ENCODE results near the gene RAX.

RAX gene

DNA sequence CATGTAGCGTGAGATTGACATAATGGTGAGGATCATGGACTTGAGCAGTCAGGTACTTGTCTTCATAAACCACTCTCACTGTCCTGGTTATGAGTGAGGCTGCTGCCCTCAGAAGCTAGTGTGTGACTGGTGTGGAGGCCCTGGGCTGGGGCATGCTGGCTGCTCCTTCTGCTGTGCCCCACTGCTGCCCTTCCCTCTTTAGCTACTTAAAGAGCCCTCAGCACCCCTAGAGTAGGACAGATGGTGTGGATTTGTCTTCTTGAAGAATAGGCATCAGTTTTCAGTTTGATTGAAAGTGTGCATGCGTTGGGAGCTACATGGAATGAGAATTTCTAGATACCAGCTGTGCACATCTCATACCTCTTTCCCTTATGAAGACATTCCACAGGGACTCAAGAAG, 29.8 kb upstream of the RAX start:
- no peaks in the 10 kb centered on the region for H3K9me3 ChIP-seq (ENCODE audit: insufficient read depth, low read length)
- H3K36me3 ChIP-seq (replicated peaks; ENCODE audit: low read depth, low read length): no peaks in the 10 kb centered on the region
- H2AFZ ChIP-seq (ENCODE audit: low read depth, low read length): no peak overlapping the region
- peaks cover 47% of the 10 kb centered on the region for H3K27me3 ChIP-seq (ENCODE audit: low read depth, low read length)
- no peaks in the 10 kb centered on the region for H3K79me2 ChIP-seq (ENCODE audit: low read length)
- H3K4me2 ChIP-seq (ENCODE audit: low read length): no peak overlapping the region
- no peaks in the 10 kb centered on the region for H4K20me1 ChIP-seq (ENCODE audit: insufficient read depth, low read length)
- no peak overlapping the region for H3K4me3 ChIP-seq (ENCODE audit: low read length)
- H3K9ac ChIP-seq (ENCODE audit: low read length): no peak overlapping the region
- no peaks in the 10 kb centered on the region for H3K4me1 ChIP-seq (ENCODE audit: low read length)
- H3K27ac ChIP-seq (ENCODE audit: low read length): no peak overlapping the region
- TF ChIP-seq CTCF (IDR thresholded peaks at IDR 0.05; ENCODE audit: low read depth, low read length) (no peak), EZH2phosphoT487 (IDR thresholded peaks at IDR 0.05; ENCODE audit: low read depth) (no peak)

DNA sequence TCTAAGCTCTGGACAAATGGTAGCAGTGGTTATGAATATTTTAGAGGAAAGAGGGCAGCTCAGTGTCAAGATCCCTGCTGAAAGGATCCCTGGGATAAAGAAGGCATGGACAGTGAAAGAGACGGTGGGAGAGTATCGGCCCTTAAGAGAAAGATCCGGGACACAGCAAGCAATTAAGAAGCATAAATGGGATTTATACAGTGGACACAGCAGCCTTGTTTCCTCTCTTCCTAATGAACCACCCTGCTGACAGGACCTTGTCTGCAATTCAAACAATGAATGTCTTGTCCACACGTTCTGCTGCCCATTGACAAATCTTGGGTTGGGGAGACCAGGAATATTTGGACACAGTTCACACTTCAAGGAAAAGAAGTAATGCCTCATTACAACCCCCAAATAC, 28.7 kb upstream of the RAX start:
- Histone ChIP-seq H2AFZ (ENCODE audit: low read depth, low read length) (no peak overlapping the region), H3K27ac (ENCODE audit: low read length) (no peak overlapping the region), H3K27me3 (ENCODE audit: low read depth, low read length) (peaks cover 41% of the 10 kb centered on the region)

DNA sequence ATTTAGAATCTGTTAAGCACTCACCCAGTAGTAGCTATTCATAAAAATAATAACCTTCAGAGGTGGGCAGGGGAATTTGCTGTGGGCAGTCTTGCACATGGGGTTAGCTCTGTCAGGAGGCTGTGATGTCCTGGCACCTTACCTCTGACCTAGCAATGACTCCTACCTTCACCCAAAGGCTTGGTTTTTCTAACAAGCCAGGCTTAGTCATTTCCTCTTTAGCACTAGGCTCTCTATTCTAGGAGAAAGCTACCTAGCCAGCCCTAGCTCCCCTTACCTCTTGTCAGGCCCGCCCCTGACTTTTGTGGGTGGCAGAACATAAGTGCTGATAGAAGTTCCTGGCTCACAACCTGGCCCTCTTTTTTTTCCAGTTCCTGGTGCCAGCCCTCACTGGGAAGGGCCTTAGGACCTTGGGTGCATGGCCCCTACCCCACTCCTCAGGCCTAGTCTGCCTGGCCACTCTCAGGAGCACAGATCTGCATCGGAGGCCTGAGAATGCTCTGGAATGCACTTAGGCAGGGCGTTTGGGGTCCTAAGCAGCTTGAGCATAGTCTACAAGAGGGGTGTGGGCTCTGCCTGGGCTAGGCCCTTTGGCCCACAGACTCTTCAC, 27.5 kb upstream of the RAX start:
- H4K20me1 ChIP-seq (ENCODE audit: insufficient read depth, low read length): no peaks in the 10 kb centered on the region
- no peaks in the 10 kb centered on the region for H3K79me2 ChIP-seq (ENCODE audit: low read length)
- H3K4me1 ChIP-seq (ENCODE audit: low read length): no peaks in the 10 kb centered on the region
- H3K9ac ChIP-seq (ENCODE audit: low read length): no peak overlapping the region
- no peak overlapping the region for H2AFZ ChIP-seq (ENCODE audit: low read depth, low read length)
- no peak overlapping the region for H3K4me3 ChIP-seq (ENCODE audit: low read length)
- H3K27ac ChIP-seq (ENCODE audit: low read length): no peak overlapping the region
- peaks cover 34% of the 10 kb centered on the region for H3K27me3 ChIP-seq (ENCODE audit: low read depth, low read length)
- no peak overlapping the region for H3K4me2 ChIP-seq (ENCODE audit: low read length)
- no peaks in the 10 kb centered on the region for H3K9me3 ChIP-seq (ENCODE audit: insufficient read depth, low read length)
- no peak for TF ChIP-seq CTCF (IDR thresholded peaks at IDR 0.05; ENCODE audit: low read depth, low read length)
- no peak for TF ChIP-seq EZH2phosphoT487 (IDR thresholded peaks at IDR 0.05; ENCODE audit: low read depth)
- no peaks in the 10 kb centered on the region for H3K36me3 ChIP-seq (replicated peaks; ENCODE audit: low read depth, low read length)

More for the DNA sequence above, 28.7 kb upstream of the RAX start:
- H3K4me1 ChIP-seq (ENCODE audit: low read length): no peaks in the 10 kb centered on the region
- no peaks in the 10 kb centered on the region for H3K79me2 ChIP-seq (ENCODE audit: low read length)
- H4K20me1 ChIP-seq (ENCODE audit: insufficient read depth, low read length): no peaks in the 10 kb centered on the region
- no peak overlapping the region for H3K4me2 ChIP-seq (ENCODE audit: low read length)
- TF ChIP-seq EZH2phosphoT487 (IDR thresholded peaks at IDR 0.05; ENCODE audit: low read depth) (no peak), CTCF (IDR thresholded peaks at IDR 0.05; ENCODE audit: low read depth, low read length) (no peak)
- H3K9ac ChIP-seq (ENCODE audit: low read length): no peak overlapping the region
- no peak overlapping the region for H3K4me3 ChIP-seq (ENCODE audit: low read length)
- H3K36me3 ChIP-seq (replicated peaks; ENCODE audit: low read depth, low read length): no peaks in the 10 kb centered on the region
- no peaks in the 10 kb centered on the region for H3K9me3 ChIP-seq (ENCODE audit: insufficient read depth, low read length)

DNA sequence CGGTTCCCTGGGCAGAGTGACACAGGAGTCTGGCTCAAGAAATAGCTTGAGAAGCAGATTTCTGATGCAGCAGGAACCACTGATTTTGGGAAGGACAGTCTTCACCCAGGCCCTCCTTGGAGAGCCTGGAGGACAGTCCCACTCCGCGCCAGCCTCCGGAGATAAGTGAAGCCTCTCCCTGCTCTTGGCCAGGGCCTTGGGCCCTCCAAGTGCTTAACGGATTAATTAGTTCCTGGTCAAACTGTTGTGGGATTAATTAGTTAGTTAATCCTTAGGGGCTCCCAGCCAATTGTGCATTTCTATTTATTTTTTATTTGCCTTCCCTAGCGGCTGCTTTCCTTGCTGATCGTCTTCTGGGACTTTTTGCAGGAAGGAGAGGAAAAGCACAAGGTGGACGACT, 25.6 kb upstream of the RAX start:
- Histone ChIP-seq H4K20me1 (ENCODE audit: insufficient read depth, low read length) (no peaks in the 10 kb centered on the region), H3K9me3 (ENCODE audit: insufficient read depth, low read length) (no peaks in the 10 kb centered on the region), H3K9ac (ENCODE audit: low read length) (no peak overlapping the region), H3K36me3 (replicated peaks; ENCODE audit: low read depth, low read length) (no peaks in the 10 kb centered on the region), H2AFZ (ENCODE audit: low read depth, low read length) (no peak overlapping the region), H3K79me2 (ENCODE audit: low read length) (no peaks in the 10 kb centered on the region), H3K4me3 (ENCODE audit: low read length) (no peak overlapping the region), H3K4me1 (ENCODE audit: low read length) (no peaks in the 10 kb centered on the region), H3K4me2 (ENCODE audit: low read length) (no peak overlapping the region), H3K27me3 (ENCODE audit: low read depth, low read length) (peaks cover 38% of the 10 kb centered on the region), H3K27ac (ENCODE audit: low read length) (no peak overlapping the region)
- no peak for TF ChIP-seq CTCF (IDR thresholded peaks at IDR 0.05; ENCODE audit: low read depth, low read length)
- TF ChIP-seq EZH2phosphoT487 (IDR thresholded peaks at IDR 0.05; ENCODE audit: low read depth): no peak
